Central memory CD8-positive, alpha-beta T cell (primary cell): ENCODE data around the gene FGF11.

Experiments
- ATAC-seq: fragments of 150-1000 bp; cut with Tn5 transposase; replicated peaks from 2 replicates; pipeline ENCODE4 v1.10.0; 2022; ENCODE audit warnings: mild to moderate bottlenecking, moderate FRiP score, moderate number of reproducible peaks; ENCODE audit not compliant: poor library complexity, severe bottlenecking; ENCODE audit errors: extremely low read depth
- DNase-seq, 2 donors: peaks; one replicate each; pipeline ENCODE4 v3.0.0; 2021; ENCODE audit warnings: low spot score in 2 of 2
- H3K27ac Mint-ChIP-seq: one replicate; pipeline ENCODE4 v1.8.0; 2022; ENCODE audit warnings: low read depth, mild to moderate bottlenecking, moderate library complexity, mixed read lengths
- H3K27me3 Mint-ChIP-seq: one replicate; pipeline ENCODE4 v1.8.0; 2022; ENCODE audit warnings: mixed read lengths
- H3K36me3 Mint-ChIP-seq: one replicate; pipeline ENCODE4 v1.8.0; 2022; ENCODE audit warnings: mild to moderate bottlenecking, moderate library complexity, mixed read lengths; ENCODE audit not compliant: insufficient read depth
- H3K4me1 Mint-ChIP-seq: one replicate; pipeline ENCODE4 v1.8.0; 2022; ENCODE audit warnings: mixed read lengths
- H3K4me3 Mint-ChIP-seq: one replicate; pipeline ENCODE4 v1.8.0; 2022; ENCODE audit warnings: mild to moderate bottlenecking, moderate library complexity, mixed read lengths
- H3K9me3 Mint-ChIP-seq: one replicate; pipeline ENCODE4 v1.8.0; 2022; ENCODE audit warnings: mixed read lengths

Gene FGF11

DNA sequence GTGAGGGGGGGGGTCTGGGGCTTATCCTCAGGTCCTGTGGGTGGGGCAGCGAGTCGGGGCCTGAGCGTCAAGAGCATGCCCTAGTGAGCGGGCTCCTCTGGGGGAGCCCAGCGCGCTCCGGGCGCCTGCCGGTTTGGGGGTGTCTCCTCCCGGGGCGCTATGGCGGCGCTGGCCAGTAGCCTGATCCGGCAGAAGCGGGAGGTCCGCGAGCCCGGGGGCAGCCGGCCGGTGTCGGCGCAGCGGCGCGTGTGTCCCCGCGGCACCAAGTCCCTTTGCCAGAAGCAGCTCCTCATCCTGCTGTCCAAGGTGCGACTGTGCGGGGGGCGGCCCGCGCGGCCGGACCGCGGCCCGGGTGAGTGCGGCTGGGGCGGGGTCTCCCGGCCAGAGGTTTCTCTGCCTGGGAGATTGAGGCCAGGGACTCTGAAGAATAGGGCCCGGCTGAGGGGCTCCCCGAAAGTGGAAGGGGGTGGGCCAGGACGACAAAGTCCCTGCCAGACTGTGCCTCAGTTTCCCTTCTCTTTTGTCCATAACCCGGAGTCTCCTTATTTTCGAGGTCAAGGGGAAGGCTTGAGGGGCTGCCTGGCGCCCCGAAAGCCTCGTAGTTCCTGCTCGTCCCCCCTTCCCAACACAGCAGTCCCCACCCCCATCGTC is at the start of gene FGF11:
Gene FGF11 (plus strand): TSS at position 51 of the 651 bp plus-strand sequence. CDS start 109 bp downstream, at position 160.
- peak within 1 kb of the TSS; percentile 95 for H3K4me3 Mint-ChIP-seq
- H3K9me3 Mint-ChIP-seq, result no peaks in the 10 kb centered on the region
- DNase-seq, result no peak
- H3K36me3 Mint-ChIP-seq, result peaks cover 19% of the 10 kb centered on the region
- peaks cover 40% of the 10 kb centered on the region for H3K4me1 Mint-ChIP-seq
- peak within 1 kb of the TSS; percentile 56 for H3K27ac Mint-ChIP-seq
- no peak for ATAC-seq
- H3K27me3 Mint-ChIP-seq, result peaks cover 66% of the 10 kb centered on the region

DNA sequence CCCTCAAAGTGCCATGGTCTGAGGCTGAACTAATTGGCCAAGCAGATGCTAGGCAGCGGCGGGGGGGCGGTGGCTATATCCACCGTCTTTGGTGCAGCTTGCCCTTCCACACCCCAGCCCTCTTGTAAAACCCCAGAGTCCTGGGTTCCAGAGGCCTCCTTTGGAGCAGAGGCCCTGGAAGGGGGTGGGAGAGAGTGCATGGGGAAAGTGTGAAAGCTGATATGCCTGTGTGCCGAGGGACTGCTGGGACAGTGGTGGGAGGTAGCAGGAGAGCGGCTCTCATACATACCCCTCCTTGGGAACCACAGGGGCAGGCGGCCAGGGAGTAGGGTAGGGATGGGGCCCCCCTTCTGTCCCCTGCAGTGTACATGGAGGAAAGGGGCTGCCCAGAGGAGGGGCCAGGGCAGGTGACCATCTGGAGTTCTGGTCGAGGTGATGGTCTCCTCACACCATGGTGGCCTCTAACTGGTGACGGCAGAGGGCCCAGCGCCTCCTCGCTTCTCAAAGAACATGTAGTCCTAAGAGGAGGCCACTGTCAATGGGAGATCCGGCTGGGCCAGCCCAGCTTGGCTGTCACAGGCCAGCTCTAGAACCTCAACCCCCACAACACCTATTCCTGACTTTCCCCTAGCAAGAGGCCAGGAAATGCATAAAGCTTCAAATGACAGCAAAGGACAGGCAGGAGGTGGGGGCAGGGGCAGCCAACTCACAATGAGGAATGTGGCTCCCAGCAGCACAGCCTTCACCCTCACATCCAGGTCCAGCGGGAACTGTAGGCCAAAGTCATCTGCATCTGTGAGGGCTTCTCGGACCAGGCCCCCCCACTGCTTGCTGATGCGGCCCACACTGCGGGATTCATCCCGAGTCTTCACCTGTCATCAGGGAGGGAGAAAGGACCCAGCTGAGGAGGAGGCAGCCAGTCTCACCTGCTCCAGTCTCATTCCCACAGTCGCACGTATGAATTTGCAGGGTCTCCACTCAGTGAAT is 49.1 kb upstream of the FGF11 start:
- peaks cover 24% of the 10 kb centered on the region for H3K4me1 Mint-ChIP-seq
- no peak overlapping the region for H3K4me3 Mint-ChIP-seq
- no peaks in the 10 kb centered on the region for H3K9me3 Mint-ChIP-seq
- peaks cover 16% of the 10 kb centered on the region for H3K36me3 Mint-ChIP-seq
- no peak for ATAC-seq
- no peak for DNase-seq
- no peaks in the 10 kb centered on the region for H3K27me3 Mint-ChIP-seq
- no peak overlapping the region for H3K27ac Mint-ChIP-seq

DNA sequence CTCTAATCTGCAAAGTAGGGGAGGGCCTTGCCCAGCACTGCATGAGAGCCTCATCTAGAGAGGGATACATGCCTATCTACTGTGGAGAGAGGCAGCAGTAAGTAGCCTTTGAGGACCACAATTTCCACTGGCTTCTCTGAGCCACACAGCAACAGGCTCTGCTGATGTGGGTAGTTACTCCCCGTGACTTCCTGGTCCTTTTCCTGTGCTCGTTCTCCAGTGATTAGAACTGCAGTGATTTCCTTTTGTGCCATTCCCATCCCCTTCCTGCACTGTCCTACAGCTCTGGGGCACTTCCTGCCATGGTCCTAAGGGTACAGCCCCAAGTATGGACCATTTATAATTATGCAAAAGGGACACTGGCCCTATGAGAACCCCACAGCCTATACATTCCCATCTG is 48.0 kb upstream of the FGF11 start:
- no peak overlapping the region for H3K4me3 Mint-ChIP-seq

GRCh38 chr17:7392696-7393612 is 46.4 kb upstream of the FGF11 start:
- H3K4me3 Mint-ChIP-seq, result peak overlapping the region; percentile 94
- peaks cover 16% of the 10 kb centered on the region for H3K36me3 Mint-ChIP-seq
- peaks cover 30% of the 10 kb centered on the region for H3K4me1 Mint-ChIP-seq
- no peak for DNase-seq
- no peaks in the 10 kb centered on the region for H3K9me3 Mint-ChIP-seq
- peak overlapping the region; percentile 88 for H3K27ac Mint-ChIP-seq
- H3K27me3 Mint-ChIP-seq, result no peaks in the 10 kb centered on the region
- ATAC-seq, result no peak

More for the DNA sequence above, 48.0 kb upstream of the FGF11 start:
- peaks cover 30% of the 10 kb centered on the region for H3K4me1 Mint-ChIP-seq
- H3K27me3 Mint-ChIP-seq, result no peaks in the 10 kb centered on the region
- DNase-seq (no peak), ATAC-seq (no peak)
- no peak overlapping the region for H3K27ac Mint-ChIP-seq
- H3K9me3 Mint-ChIP-seq, result no peaks in the 10 kb centered on the region
- H3K36me3 Mint-ChIP-seq, result peaks cover 16% of the 10 kb centered on the region

DNA sequence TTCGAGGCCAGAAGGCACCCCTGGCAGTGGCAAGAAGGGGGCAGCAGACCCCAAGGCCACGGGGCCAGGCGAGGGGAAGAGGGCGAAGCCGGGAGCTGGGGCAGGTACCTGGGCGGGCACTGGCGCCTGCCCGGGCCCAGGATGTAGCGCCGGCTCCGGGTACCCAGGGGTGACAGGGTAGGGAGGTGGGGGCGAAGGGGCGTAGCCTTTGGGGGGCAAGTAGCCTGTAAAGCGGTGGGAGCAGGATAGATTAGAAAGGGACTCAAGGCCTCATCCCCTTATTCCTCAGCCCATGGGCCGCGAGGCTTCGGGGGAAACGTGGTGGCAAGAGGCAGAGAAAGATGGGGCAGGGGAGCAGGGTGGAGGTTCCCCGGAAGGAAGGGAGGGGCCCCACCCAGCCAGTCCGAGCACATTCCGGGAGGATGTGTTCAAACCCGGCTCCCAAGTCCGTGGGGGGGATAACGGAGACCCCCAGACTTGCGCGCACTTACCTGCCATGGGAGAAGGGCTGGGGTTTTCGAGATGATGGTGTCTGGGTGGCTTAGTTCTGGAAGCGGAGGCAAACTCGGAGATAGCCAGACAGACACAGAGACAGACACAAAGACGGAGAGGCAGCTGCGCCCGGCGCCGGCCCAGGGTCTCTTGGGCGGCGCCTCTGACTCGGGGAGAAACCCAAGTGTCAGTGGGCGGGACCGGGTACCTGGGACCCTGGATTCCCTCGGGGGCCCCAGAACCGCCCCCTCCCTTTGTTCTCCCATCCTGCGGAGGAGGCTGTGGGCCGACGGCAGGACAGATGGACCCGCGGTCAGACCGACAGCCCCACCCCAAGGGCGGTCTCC is 45.5 kb upstream of the FGF11 start:
- Mint-ChIP-seq H3K4me3 (peak overlapping the region; percentile 94), H3K27ac (peak overlapping the region; percentile 88), H3K9me3 (no peaks in the 10 kb centered on the region), H3K27me3 (no peaks in the 10 kb centered on the region), H3K4me1 (peaks cover 30% of the 10 kb centered on the region), H3K36me3 (peaks cover 14% of the 10 kb centered on the region)
- peak; percentile 73 for ATAC-seq
- peak in 1 of 2 donors; percentile 56 for DNase-seq

DNA sequence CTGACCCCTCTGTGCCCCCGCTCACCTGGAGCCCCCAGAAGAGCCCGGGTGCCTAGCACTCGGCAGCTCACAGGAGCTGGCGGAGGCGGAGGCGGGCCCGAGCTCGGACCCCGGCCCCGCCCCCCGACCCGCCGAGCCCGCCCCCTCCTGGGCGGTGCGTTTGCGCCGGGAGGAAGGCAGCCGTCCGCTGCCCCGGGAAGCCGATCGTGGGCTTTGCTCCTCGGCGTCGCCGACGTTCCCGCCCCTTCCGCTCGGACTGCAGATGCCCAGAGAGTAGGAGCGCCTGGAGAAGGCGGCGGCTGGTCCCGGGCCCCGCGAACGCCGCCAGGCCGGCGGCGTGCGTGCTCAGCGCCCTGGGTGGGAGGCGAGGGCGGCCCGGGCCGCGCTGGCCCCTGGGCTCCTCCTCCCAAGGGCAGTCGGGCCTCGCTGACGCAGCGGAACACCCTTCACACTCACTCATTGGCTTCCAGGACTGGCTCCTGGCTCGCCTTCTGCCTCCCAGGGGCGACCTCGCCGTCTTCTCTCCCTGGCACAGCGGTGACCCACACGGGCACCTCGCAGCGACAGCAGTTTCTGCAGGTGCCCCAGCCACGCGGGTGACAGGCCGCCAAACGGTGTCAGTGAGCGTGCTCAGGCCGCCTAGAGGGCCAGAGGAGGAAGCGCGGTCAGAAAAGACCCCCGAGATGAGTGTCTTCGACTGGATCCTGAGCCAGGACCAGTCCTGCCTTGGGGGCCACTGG is 44.7 kb upstream of the FGF11 start, which contains the start of gene PLSCR3:
Gene PLSCR3 (minus strand): TSS at position 74 of the 740 bp plus-strand sequence. CDS start 415 bp downstream, outside the sequence.
- Mint-ChIP-seq H3K27ac (peak within 1 kb of the TSS; percentile 88), H3K4me1 (peaks cover 29% of the 10 kb centered on the region), H3K27me3 (no peaks in the 10 kb centered on the region), H3K9me3 (no peaks in the 10 kb centered on the region), H3K4me3 (peak within 1 kb of the TSS; percentile 94), H3K36me3 (peaks cover 14% of the 10 kb centered on the region)
- peak; percentile 88 for ATAC-seq
- peak; percentile 69 to 74 for DNase-seq

- Mint-ChIP-seq H3K4me3 (peak overlapping the region; percentile 9), H3K4me1 (peaks cover 22% of the 10 kb centered on the region), H3K27ac (no peak overlapping the region), H3K36me3 (peaks cover 3% of the 10 kb centered on the region), H3K9me3 (no peaks in the 10 kb centered on the region), H3K27me3 (no peaks in the 10 kb centered on the region)
- ATAC-seq (no peak), DNase-seq (no peak)
Measured at GRCh38 chr17:7396147-7396546, 43.2 kb upstream of the FGF11 start.

DNA sequence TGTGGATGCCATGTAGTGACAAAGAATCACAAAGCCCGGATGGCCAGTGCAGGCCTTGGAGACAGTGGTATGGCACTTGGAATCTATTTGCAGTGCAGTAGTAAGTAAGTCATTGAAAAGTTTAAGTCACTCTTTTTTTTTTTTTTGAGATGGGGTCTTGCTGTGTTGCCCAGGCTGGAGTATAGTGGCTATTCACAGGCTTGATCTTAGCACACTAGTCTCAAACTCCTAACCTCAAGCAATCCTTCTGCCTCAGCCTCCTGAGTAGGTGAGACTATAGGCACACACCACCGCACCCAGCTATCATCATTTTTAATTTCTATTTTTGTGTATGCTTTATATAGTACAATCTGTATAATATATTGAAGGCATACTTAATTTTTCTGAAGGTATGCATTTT is 40.7 kb upstream of the FGF11 start:
- Mint-ChIP-seq H3K36me3 (peaks cover 2% of the 10 kb centered on the region), H3K27ac (no peak overlapping the region), H3K4me1 (peaks cover 23% of the 10 kb centered on the region), H3K4me3 (no peak overlapping the region), H3K27me3 (no peaks in the 10 kb centered on the region), H3K9me3 (no peaks in the 10 kb centered on the region)
- DNase-seq (no peak), ATAC-seq (no peak)

DNA sequence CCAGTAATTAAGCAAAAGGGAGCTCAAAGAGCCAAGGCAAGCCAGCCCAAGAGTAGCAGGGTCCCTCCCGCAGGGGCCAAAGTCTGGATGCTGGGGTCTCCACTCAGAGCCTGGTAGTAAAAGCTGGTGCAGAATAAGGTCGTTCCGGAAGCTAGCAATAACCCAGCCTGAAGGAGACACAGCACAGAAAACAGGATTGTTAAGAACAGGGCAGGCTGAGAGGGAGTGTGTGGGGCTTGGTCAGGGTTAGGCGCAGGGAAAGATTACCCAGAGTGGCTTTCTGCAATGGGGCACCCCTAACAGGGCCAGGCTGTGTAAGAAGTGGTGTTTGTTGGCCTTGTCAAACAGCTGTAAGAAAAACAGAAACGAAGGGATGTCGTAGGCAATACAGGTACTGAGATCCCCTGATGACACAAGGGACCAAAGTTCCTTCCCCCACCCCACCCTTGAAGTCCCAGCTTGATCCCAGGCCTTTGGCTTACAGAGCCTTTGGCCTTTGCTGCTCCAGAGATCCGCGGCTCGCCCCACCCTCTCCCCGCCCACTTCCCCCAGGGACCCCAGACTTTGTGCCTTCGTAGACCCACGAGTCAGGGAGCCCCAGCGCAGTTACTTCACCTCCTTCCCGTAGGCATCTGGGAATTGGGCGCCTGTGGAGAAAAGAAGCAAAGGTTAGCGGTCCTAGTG is 36.1 kb upstream of the FGF11 start:
- no peaks in the 10 kb centered on the region for H3K9me3 Mint-ChIP-seq
- peak overlapping the region; percentile 78 for H3K27ac Mint-ChIP-seq
- H3K4me3 Mint-ChIP-seq, result peak overlapping the region; percentile 93
- no peaks in the 10 kb centered on the region for H3K27me3 Mint-ChIP-seq
- ATAC-seq (no peak), DNase-seq (no peak)
- peaks cover 5% of the 10 kb centered on the region for H3K36me3 Mint-ChIP-seq
- peaks cover 19% of the 10 kb centered on the region for H3K4me1 Mint-ChIP-seq

DNA sequence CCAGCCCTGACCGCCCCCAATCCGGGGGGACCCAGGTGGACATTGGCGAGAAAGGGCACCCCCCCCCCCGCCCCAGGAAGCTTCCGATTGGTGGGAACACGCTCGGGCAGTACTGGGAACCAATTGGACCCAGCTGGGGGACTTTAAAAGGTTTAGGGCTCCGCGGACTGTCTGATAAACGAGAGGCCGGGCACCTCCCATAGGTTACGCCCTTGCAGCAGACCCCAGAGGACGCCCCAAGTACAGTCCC is 35.7 kb upstream of the FGF11 start:
- H3K36me3 Mint-ChIP-seq, result peaks cover 5% of the 10 kb centered on the region
- peaks cover 19% of the 10 kb centered on the region for H3K4me1 Mint-ChIP-seq
- peak overlapping the region; percentile 93 for H3K4me3 Mint-ChIP-seq
- ATAC-seq (peak; percentile 7), DNase-seq (no peak)
- peak overlapping the region; percentile 78 for H3K27ac Mint-ChIP-seq
- no peaks in the 10 kb centered on the region for H3K9me3 Mint-ChIP-seq
- H3K27me3 Mint-ChIP-seq, result no peaks in the 10 kb centered on the region
